ENCODE results near the gene BTG3.

The BTG3 gene

GRCh38 chr21:17585875-17586450, 26.7 kb downstream of the BTG3 start:
- no peak for DNase-seq (ENCODE audit: low read depth)

GRCh38 chr21:17583898-17584297, 28.8 kb downstream of the BTG3 start:
- no peak for DNase-seq (ENCODE audit: low read depth)

- DNase-seq (ENCODE audit: low read depth) = no peak
Measured at GRCh38 chr21:17580319-17580718, 32.4 kb downstream of the BTG3 start.

GRCh38 chr21:17578876-17579275, 33.8 kb downstream of the BTG3 start:
- DNase-seq (ENCODE audit: low read depth) = no peak

GRCh38 chr21:17578162-17578561, 34.5 kb downstream of the BTG3 start:
- DNase-seq (ENCODE audit: low read depth) = no peak

GRCh38 chr21:17577701-17578100, 35.0 kb downstream of the BTG3 start:
- DNase-seq (ENCODE audit: low read depth) = no peak

- DNase-seq (ENCODE audit: low read depth) = no peak
Measured at GRCh38 chr21:17576080-17576835, 36.4 kb downstream of the BTG3 start.

GRCh38 chr21:17575076-17575475, 37.6 kb downstream of the BTG3 start:
- no peak for DNase-seq (ENCODE audit: low read depth)

- DNase-seq (ENCODE audit: low read depth) = no peak
Measured at GRCh38 chr21:17572431-17572830, 40.3 kb downstream of the BTG3 start.

GRCh38 chr21:17570786-17571185, 41.9 kb downstream of the BTG3 start:
- no peak for DNase-seq (ENCODE audit: low read depth)

GRCh38 chr21:17560377-17561025, 52.2 kb downstream of the BTG3 start:
- no peak for DNase-seq (ENCODE audit: low read depth)

- no peak for DNase-seq (ENCODE audit: low read depth)
Measured at GRCh38 chr21:17554679-17555465, 57.8 kb downstream of the BTG3 start.

GRCh38 chr21:17554120-17554519, 58.6 kb downstream of the BTG3 start:
- DNase-seq (ENCODE audit: low read depth) = no peak

- DNase-seq (ENCODE audit: low read depth) = no peak
Measured at GRCh38 chr21:17552410-17552809, 60.3 kb downstream of the BTG3 start.

- no peak for DNase-seq (ENCODE audit: low read depth)
Measured at GRCh38 chr21:17550671-17551308, 61.9 kb downstream of the BTG3 start.

GRCh38 chr21:17548262-17548661, 64.4 kb downstream of the BTG3 start:
- DNase-seq (ENCODE audit: low read depth) = no peak

- DNase-seq (ENCODE audit: low read depth) = no peak
Measured at GRCh38 chr21:17545007-17545406, 67.7 kb downstream of the BTG3 start.
